VCaP (cell line): ENCODE data around the gene DOK3.

Source experiments
- H3K27ac ChIP-seq: fragments of 450-650 bp; 2 replicates; pipeline ENCODE4 v1.5.1; 2017
- TF ChIP-seq, protein P1 (sequence below): fragments of 450-650 bp; conservative IDR thresholded peaks from 2 replicates; pipeline ENCODE4 v1.5.1; 2017; ENCODE audit warnings: mild to moderate bottlenecking, moderate library complexity

DOK3 gene

DNA sequence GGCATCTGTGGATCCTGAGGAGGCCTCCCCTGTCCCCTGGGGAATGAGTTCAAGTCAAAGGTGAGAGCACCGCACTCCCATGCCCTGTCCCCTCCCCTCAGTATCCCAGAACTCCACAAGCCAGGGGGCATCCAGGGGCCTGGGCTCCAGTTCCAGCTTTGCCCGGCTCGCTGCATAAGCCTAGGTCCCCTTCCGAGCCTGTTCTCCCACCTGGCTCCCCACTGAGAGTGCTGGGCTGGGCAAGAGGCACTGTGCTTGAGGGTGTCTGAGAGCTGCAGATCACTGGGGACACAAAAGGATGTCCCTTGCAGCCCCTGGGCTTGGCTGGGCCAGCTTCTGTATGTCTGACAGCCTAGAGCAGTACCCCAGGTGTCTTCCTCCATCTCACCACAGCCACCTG is 4.6 kb downstream of the DOK3 start:
- H3K27ac ChIP-seq, result no peak overlapping the region
- TF ChIP-seq, protein P1, sequence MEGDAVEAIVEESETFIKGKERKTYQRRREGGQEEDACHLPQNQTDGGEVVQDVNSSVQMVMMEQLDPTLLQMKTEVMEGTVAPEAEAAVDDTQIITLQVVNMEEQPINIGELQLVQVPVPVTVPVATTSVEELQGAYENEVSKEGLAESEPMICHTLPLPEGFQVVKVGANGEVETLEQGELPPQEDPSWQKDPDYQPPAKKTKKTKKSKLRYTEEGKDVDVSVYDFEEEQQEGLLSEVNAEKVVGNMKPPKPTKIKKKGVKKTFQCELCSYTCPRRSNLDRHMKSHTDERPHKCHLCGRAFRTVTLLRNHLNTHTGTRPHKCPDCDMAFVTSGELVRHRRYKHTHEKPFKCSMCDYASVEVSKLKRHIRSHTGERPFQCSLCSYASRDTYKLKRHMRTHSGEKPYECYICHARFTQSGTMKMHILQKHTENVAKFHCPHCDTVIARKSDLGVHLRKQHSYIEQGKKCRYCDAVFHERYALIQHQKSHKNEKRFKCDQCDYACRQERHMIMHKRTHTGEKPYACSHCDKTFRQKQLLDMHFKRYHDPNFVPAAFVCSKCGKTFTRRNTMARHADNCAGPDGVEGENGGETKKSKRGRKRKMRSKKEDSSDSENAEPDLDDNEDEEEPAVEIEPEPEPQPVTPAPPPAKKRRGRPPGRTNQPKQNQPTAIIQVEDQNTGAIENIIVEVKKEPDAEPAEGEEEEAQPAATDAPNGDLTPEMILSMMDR, result no peak

DNA sequence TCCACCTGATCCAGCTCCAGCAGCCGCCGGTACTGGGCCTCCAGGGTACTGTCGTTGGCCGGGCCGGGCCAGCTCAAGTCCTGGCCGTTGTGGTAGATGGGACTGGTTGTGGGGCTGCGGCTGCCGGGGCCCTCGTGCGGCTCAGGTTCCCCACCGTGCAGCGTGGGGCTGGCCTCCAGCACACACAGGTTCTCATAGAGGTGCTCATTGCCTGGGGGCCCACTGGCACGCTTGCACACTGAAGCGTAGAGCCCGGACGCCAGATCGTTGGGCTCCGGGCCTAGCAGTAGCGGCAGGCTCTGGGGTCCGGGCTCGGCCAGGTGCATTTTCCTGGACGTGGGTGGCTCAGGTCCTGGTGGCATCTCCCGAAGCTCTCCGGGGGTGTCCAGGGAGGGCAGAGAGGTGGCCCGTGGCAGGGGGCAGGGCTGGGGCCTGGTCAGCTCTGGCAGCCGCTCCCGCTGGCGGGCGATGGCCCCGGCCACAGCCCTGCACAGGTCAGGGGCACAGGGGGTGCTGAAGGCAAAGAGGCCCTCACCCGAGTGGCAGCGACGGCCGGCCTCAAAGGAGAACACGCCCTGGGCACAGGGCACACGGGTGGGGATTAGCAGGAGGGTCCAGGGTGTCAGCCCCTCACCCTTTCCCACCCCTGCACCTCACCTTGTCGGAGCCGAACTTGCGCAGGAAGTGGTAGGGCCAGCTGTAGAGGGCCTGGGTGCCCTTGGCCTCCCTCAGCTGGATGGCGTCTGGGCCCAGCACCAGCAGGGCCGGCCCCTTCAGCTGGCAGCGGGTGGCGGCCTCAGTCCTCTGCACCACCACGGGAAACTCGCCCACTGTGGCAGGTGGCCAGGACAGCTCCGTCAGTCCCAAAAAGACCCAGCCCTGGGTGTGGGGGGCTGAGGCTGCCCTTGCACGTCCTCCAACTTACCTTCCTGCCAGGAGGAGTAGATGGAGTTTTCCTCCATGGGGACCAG is 5.3 kb downstream of the DOK3 start:
- H3K27ac ChIP-seq, result no peak overlapping the region
- TF ChIP-seq, protein P1, result no peak

GRCh38 chr5:177503351-177504085 is 6.1 kb downstream of the DOK3 start:
- TF ChIP-seq, protein P1, result no peak
- H3K27ac ChIP-seq, result no peak overlapping the region

DNA sequence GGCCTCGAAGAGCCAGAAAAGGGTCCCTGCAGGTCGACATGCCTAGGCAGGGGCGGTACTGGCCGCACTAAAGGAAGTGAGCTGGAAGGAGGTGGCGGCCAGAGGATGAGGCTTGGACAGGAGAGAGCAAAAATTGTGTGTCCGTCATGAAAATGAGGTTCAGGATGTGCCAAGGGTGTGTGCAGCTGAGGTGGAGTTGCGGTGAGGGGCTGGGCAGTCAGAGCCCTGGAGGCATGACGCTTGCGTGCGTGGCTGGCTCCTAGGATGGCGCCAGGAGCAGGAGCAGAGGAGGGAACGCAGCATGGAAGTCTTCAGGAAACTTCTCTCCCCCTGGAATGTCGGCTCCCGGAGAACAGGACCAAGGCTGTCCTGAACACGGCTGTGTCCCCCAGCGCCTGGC is 6.7 kb downstream of the DOK3 start:
- TF ChIP-seq, protein P1, result no peak
- H3K27ac ChIP-seq, result no peak overlapping the region

DNA sequence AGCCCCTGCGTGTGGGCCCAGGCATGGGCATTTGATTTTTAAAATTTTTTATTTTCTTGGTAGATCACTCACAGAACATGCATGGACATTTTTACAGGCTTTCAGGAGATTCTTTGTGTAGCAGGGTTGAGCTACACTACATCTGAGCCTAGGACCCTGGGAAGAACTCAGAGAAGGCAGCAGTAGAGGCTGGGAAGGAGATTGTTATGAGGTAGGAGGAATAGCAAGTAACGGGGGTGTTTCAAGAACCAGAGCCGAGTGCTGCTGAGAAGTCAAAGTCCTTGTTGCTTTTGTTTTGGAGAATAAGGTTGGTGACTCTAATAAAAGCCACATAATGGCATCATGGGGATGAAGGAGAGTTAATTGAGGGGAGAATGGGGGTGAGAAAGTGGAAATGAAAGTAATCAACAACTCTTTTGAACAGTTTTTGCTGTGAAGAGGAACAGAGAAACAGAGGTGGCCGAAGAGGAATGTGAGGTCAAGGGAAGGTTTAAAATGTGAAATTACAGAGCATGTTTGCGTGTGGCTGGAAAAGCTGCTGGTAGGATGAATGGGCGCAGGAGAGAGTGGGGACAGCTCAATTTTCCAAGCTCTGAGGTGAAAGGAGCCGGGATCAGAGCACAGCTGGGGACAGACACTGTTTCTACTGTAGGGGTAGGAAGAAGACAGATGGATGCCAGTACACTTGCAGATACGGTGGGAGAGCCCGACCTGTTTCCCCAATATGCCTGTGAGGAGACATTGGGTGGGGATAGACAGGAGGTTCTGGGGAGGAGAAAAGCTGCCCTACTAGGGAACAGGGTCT is 7.5 kb downstream of the DOK3 start:
- H3K27ac ChIP-seq, result peak overlapping the region; percentile 23; the same call in 1 of the 2 replicates
- TF ChIP-seq, protein P1, result no peak

GRCh38 chr5:177500685-177501522 is 8.7 kb downstream of the DOK3 start:
- TF ChIP-seq, protein P1, result peak; percentile 100
- H3K27ac ChIP-seq, result peak overlapping the region; percentile 23; the same call in 1 of the 2 replicates
